Measurements from ENCODE around the gene SEC22A. TPM values are rescaled to one million over a fixed set of nuclear protein-coding genes. Genes with fewer than 3 reads are reported as not detected.

Gene SEC22A
- total and polyA plus RNA-seq, 2 of the 13 experiments (the other 11 are each of a cell fraction or from before 2014, with no cell fraction given): 14.1 to 17.3 TPM

GRCh38 chr3:123194552-123194951 is 7.2 kb upstream of the SEC22A start (continued):
- TF ChIP-seq MBD4 (IDR thresholded peaks at IDR 0.05; ENCODE audit: borderline replicate concordance, low read length) (no peak), KDM2A (CRISPR knock-in tag; IDR thresholded peaks at IDR 0.05; ENCODE audit: borderline replicate concordance, low read depth) (no peak)

GRCh38 chr3:123198372-123198771 is 3.4 kb upstream of the SEC22A start:
- intact Hi-C loops (cut with micrococcal nuclease; ENCODE audit: unreplicated experiment): no loop called here
- ChIA-PET POLR2A (no interaction called here), CTCF (ENCODE audit: low intra/inter-chr PET ratio, low total read pairs) (no interaction called here)
- Histone ChIP-seq H3K79me2 (ENCODE audit: insufficient read depth, low read length) (peaks cover 12% of the 10 kb centered on the region), H3K27ac (ENCODE audit: extremely low read length, insufficient read depth, low read length) (no peak overlapping the region), H3K27me3 (ENCODE audit: control insufficient read depth in 1 of 2, insufficient read depth in 2 of 2, low read length in 2 of 2) (no peaks in the 10 kb centered on the region; a peak in 1 of 5 replicates), H2AFZ (ENCODE audit: low read length) (no peak overlapping the region), H3K4me3 (replicated peaks in 1 of 3; ENCODE audit: insufficient read depth in 1 of 3, low read depth in 2 of 3, low read length in 3 of 3) (no peak overlapping the region), H3K9ac (ENCODE audit: insufficient read depth, low read depth, low read length) (no peak overlapping the region), H3K36me3 (replicated peaks in 1 of 2; ENCODE audit: control insufficient read depth in 1 of 2, insufficient read depth in 2 of 2, low read length in 2 of 2) (no peaks in the 10 kb centered on the region), H3K4me2 (ENCODE audit: low read depth, low read length) (no peak overlapping the region), H3K9me3 (ENCODE audit: low read length) (no peaks in the 10 kb centered on the region), H4K20me1 (ENCODE audit: insufficient read depth, low read length) (no peaks in the 10 kb centered on the region; the same call in 1 of the 2 replicates), H3K4me1 (ENCODE audit: insufficient read depth, low read length) (peaks cover 17% of the 10 kb centered on the region)
- DNase-seq (ENCODE audit: low spot score): no peak
- ATAC-seq: no peak
- BruUV-seq (replicated peaks): no TSS peak
- no peak for TF ChIP-seq U2AF2 (IDR thresholded peaks at IDR 0.05; ENCODE audit: low read depth, low read length)
- TF ChIP-seq NAIF1 (CRISPR knock-in tag; IDR thresholded peaks at IDR 0.05; ENCODE audit: borderline replicate concordance): no peak
- no peak for TF ChIP-seq SRSF9 (IDR thresholded peaks at IDR 0.05; ENCODE audit: borderline replicate concordance, insufficient read depth, low read depth, low read length, poor library complexity, severe bottlenecking)
- TF ChIP-seq U2AF1 (optimal IDR thresholded peaks at IDR 0.05; ENCODE audit: low read depth, low read length): no peak
- no peak for TF ChIP-seq REPIN1 (CRISPR knock-in tag; IDR thresholded peaks at IDR 0.05; ENCODE audit: borderline replicate concordance, low read depth)
- TF ChIP-seq SYNCRIP (IDR thresholded peaks at IDR 0.05; ENCODE audit: insufficient read depth, low read depth, low read length): no peak
- no peak for TF ChIP-seq ZNF570 (CRISPR knock-in tag; IDR thresholded peaks at IDR 0.05; ENCODE audit: borderline replicate concordance)
- no peak for TF ChIP-seq MYPOP (CRISPR knock-in tag; IDR thresholded peaks at IDR 0.05)
- TF ChIP-seq ZNF329 (CRISPR knock-in tag; IDR thresholded peaks at IDR 0.05; ENCODE audit: low read depth): no peak
- TF ChIP-seq RXRA (CRISPR knock-in tag; IDR thresholded peaks at IDR 0.05): no peak
- TF ChIP-seq ZNF224 (CRISPR knock-in tag; IDR thresholded peaks at IDR 0.05): no peak
- no peak for TF ChIP-seq ATM (IDR thresholded peaks at IDR 0.05; ENCODE audit: borderline replicate concordance)
- TF ChIP-seq ZNF326 (CRISPR knock-in tag; IDR thresholded peaks at IDR 0.05; ENCODE audit: borderline replicate concordance): no peak
- TF ChIP-seq HOXA3 (CRISPR knock-in tag; IDR thresholded peaks at IDR 0.05): no peak
- no peak for TF ChIP-seq DNMT3B (CRISPR knock-in tag; conservative IDR thresholded peaks at IDR 0.05)
- no peak for TF ChIP-seq SNAI1 (CRISPR knock-in tag; IDR thresholded peaks at IDR 0.05; ENCODE audit: borderline replicate concordance)
- no peak for TF ChIP-seq MAFG (CRISPR knock-in tag; IDR thresholded peaks at IDR 0.05)
- TF ChIP-seq RARG (CRISPR knock-in tag; IDR thresholded peaks at IDR 0.05; ENCODE audit: low read depth): no peak
- TF ChIP-seq JUND (CRISPR knock-in tag; IDR thresholded peaks at IDR 0.05): no peak
- FAIRE-seq: no peak
- WGBS (ENCODE audit: low lambda C conversion rate): 90% methylated on average over 1 of the region's 1 CpG
- in situ Hi-C loops (cut with HindIII; ENCODE audit: extremely low pct_ligation_motif_present, low pct_unique_long_range_greater_than_20kb): no loop called here
